K562 (cell line): ENCODE results near the gene TJP2. TPM values are rescaled to one million over a fixed set of nuclear protein-coding genes. Genes with fewer than 3 reads are reported as not detected.

Source experiments
- ATAC-seq: fragments of 200-7000 bp; cut with Tn5 transposase; 3 replicates; pipeline ENCODE4 v1.9.1; 2020; ENCODE audit warnings: moderate library complexity
- BruUV-seq: library from RNA; stranded (reverse); fragments of 400-500 nt; replicated peaks from 2 replicates; lab custom pipeline; 2021; lab: Mats Ljungman, UMichigan
- CTCF ChIA-PET: fragments of 300-600 bp; formaldehyde crosslinking; extraction: SDS; loops from one replicate; lab custom pipeline; 2021; ENCODE audit warnings: low intra/inter-chr PET ratio; lab: Yijun Ruan, JAX
- POLR2A ChIA-PET: fragments of 300-600, 350-650 bp; sonication (Branson Sonifier 250); formaldehyde crosslinking; extraction: SDS; loops from one replicate; lab custom pipeline; 2021; ENCODE audit warnings: antibody characterized with exemption, inconsistent platforms; lab: Yijun Ruan, JAX
- DNase-seq, 4 experiments: peaks; one replicate each; pipeline versions ENCODE4 v3.0.0 to v3.0.0-alpha.2; 2011 to 2018; ENCODE audit warnings: low spot score in 3 of 4, mixed read lengths in 3 of 4; ENCODE audit errors: extremely low read depth in 1 of 4
- FAIRE-seq: peaks from 2 replicates; lab custom pipeline; 2011; peaks lifted over from hg19 to GRCh38; lab: Jason Lieb, UNC
- H2AFZ ChIP-seq: 2 replicates; pipeline ENCODE4 v1.6.0; 2011; ENCODE audit warnings: low read depth, low read length, control low read depth, inconsistent platforms
- H3K27ac ChIP-seq: fragments of 200-600 bp; 3 replicates; pipeline ENCODE4 v1.8.0; 2011; ENCODE audit warnings: low read depth, mild to moderate bottlenecking, control low read depth, inconsistent platforms, low read length, moderate library complexity, mixed read lengths; ENCODE audit errors: extremely low read depth
- H3K27me3 ChIP-seq, 2 experiments: fragments of 300-600 bp in 1 of 2; 2 replicates in 1 of 2; 3 replicates in 1 of 2; pipeline versions ENCODE4 v1.6.0 to v1.8.0; 2011; ENCODE audit warnings: inconsistent platforms in 2 of 2, low read length in 2 of 2, mild to moderate bottlenecking in 1 of 2, mixed read lengths in 1 of 2, moderate library complexity in 1 of 2; ENCODE audit not compliant: control insufficient read depth in 2 of 2, insufficient read depth in 2 of 2
- H3K36me3 ChIP-seq: fragments of 300-600 bp; 3 replicates; pipeline ENCODE4 v1.8.0; 2011; ENCODE audit warnings: mild to moderate bottlenecking, low read length, inconsistent platforms; ENCODE audit not compliant: control insufficient read depth, insufficient read depth
- H3K4me1 ChIP-seq, 2 experiments: fragments of 200-600 bp in 1 of 2; replicated peaks in 1 of 2; 2 replicates in 1 of 2; 3 replicates in 1 of 2; pipeline versions ENCODE4 v1.5.1 to v1.8.0; 2011; ENCODE audit warnings: inconsistent platforms in 2 of 2, low read length in 2 of 2, mild to moderate bottlenecking in 1 of 2, mixed read lengths in 1 of 2, moderate library complexity in 1 of 2; ENCODE audit not compliant: control insufficient read depth in 2 of 2, insufficient read depth in 2 of 2
- H3K4me2 ChIP-seq: 2 replicates; pipeline ENCODE4 v1.6.1; 2011; ENCODE audit warnings: low read length, control low read depth, inconsistent platforms, mixed read lengths; ENCODE audit not compliant: insufficient read depth
- H3K4me3 ChIP-seq: fragments of 200-600 bp; sonication (generic), shearing (Covaris generic); 2 replicates; pipeline ENCODE4 v1.5.1; 2016; ENCODE audit warnings: control low read depth, inconsistent platforms
- H3K79me2 ChIP-seq: fragments of 200-600 bp; 3 replicates; pipeline ENCODE4 v1.8.0; 2011; ENCODE audit warnings: low read length, inconsistent platforms; ENCODE audit not compliant: control insufficient read depth, insufficient read depth
- H3K9ac ChIP-seq, 2 experiments: 2 replicates each; pipeline versions ENCODE4 v1.6.0 to v1.6.1; 2011; ENCODE audit warnings: low read depth in 2 of 2, low read length in 2 of 2, control low read depth in 1 of 2, inconsistent platforms in 1 of 2, mild to moderate bottlenecking in 1 of 2, mixed read lengths in 1 of 2; ENCODE audit not compliant: insufficient read depth in 1 of 2
- H3K9me1 ChIP-seq: one replicate; pipeline ENCODE4 v1.6.0; 2011; ENCODE audit warnings: inconsistent platforms, mild to moderate bottlenecking, low read length, moderate library complexity; ENCODE audit not compliant: control insufficient read depth, insufficient read depth
- H3K9me3 ChIP-seq: replicated peaks from 2 replicates; pipeline ENCODE4 v1.5.1; 2011; ENCODE audit warnings: low read depth, low read length, inconsistent platforms; ENCODE audit not compliant: control insufficient read depth, insufficient read depth
- H4K20me1 ChIP-seq: replicated peaks from 2 replicates; pipeline ENCODE4 v1.6.1; 2011; ENCODE audit warnings: low read length, inconsistent platforms, mixed read lengths; ENCODE audit not compliant: control insufficient read depth, insufficient read depth
- CHCHD3 ChIP-seq: fragments of 250-450 bp; sonication (Bioruptor Pico); IDR thresholded peaks from 2 replicates; pipeline ENCODE4 v2.1.2; 2022; ENCODE audit warnings: mild to moderate bottlenecking
- HIVEP1 ChIP-seq: fragments of 250-450 bp; sonication (Bioruptor Pico); IDR thresholded peaks from 2 replicates; pipeline ENCODE4 v1.4.0; 2020; ENCODE audit warnings: mild to moderate bottlenecking
- MED1 ChIP-seq: sonication (generic); formaldehyde crosslinking; IDR thresholded peaks from 2 replicates; pipeline ENCODE4 v1.8.1; 2023; ENCODE audit warnings: missing genetic modification reagents, borderline replicate concordance
- NFIC ChIP-seq: fragments of 450-650 bp; IDR thresholded peaks from 2 replicates; pipeline ENCODE4 v1.6.1; 2017; ENCODE audit warnings: mild to moderate bottlenecking, inconsistent platforms
- SNRNP70 ChIP-seq: fragments of 200-400 bp; formaldehyde crosslinking; optimal IDR thresholded peaks from 2 replicates; pipeline ENCODE3; 2017; ENCODE audit warnings: low read depth, low read length
- ZNF79 ChIP-seq: fragments of 250-450 bp; sonication (Bioruptor Pico); IDR thresholded peaks from 2 replicates; pipeline ENCODE4 v1.4.0; 2020; ENCODE audit warnings: low read depth, mild to moderate bottlenecking, moderate library complexity
- WGBS: fragments of 100-300 bp; shearing (Covaris generic); methylation state at CpG from one replicate; pipeline ENCODE4 v1.1.6; 2016; ENCODE audit warnings: low coverage, mixed read lengths; ENCODE audit not compliant: insufficient coverage; ENCODE audit errors: missing lambda C conversion rate; 5-methylcytosine and 5-hydroxymethylcytosine counted together
- in situ Hi-C: fragments of 300-500 bp; cut with MboI; formaldehyde crosslinking; loops from 4 replicates; pipeline ENCODE4 v1.15.0; 2018; ENCODE audit warnings: inconsistent platforms, mixed read lengths
- intact Hi-C: fragments of 100-400 bp; cut with micrococcal nuclease; formaldehyde crosslinking; loops from 2 replicates; pipeline ENCODE4 v1.14.2; 2022
- polyA plus RNA-seq, 8 experiments: library from polyadenylated mRNA; depleted of rRNA in 4 of 8; stranded (reverse) in 5 of 8; unstranded in 3 of 8; fragments of >200 nt; fragmentation: Nextera tagmentation in 2 of 8; fragmentation: Illumina TruSeq in 1 of 8; extraction: Ambion mirVana in 2 of 8; extraction: Trizol in 1 of 8; gene quantifications; 2 replicates each; pipeline versions ENCODE4 v1.2.1 to v1.2.3, GENCODE V29; 2011 to 2014; ENCODE audit warnings: inconsistent platforms in 1 of 8, missing spikeins in 1 of 8
- total RNA-seq, 7 experiments: library from RNA; depleted of rRNA in 6 of 7; stranded (reverse); fragments of >200 nt in 6 of 7; fragmentation: Illumina TruSeq in 2 of 7; extraction: Trizol in 2 of 7; gene quantifications; 2 replicates each; pipeline versions ENCODE4 v1.2.1 to v1.2.3, GENCODE V29; 2011 to 2021; ENCODE audit warnings: low replicate concordance in 1 of 7
- TF ChIP-seq, protein P1 (sequence below): sonication (generic); formaldehyde crosslinking; IDR thresholded peaks from 2 replicates; pipeline ENCODE4 v1.8.1; 2023; ENCODE audit warnings: mild to moderate bottlenecking, missing genetic modification reagents
- TF ChIP-seq, protein P2 (sequence below), 2 experiments: fragments of 450-650 bp in 1 of 2; sonication (generic) in 1 of 2; formaldehyde crosslinking in 1 of 2; IDR thresholded peaks in 1 of 2; conservative IDR thresholded peaks in 1 of 2; 2 replicates each; pipeline versions ENCODE4 v1.6.1 to v1.8.1; 2016 to 2023; ENCODE audit warnings: mild to moderate bottlenecking in 2 of 2, moderate library complexity in 2 of 2, inconsistent platforms in 1 of 2, missing genetic modification reagents in 1 of 2
- TF ChIP-seq, protein P3 (sequence below), 3 experiments: fragments of 200-800 bp in 1 of 3; fragments of 250-450 bp in 1 of 3; fragments of 450-650 bp in 1 of 3; sonication (Bioruptor Pico) in 1 of 3; sonication (Bioruptor generic) in 1 of 3; formaldehyde crosslinking in 1 of 3; IDR thresholded peaks; 2 replicates each; pipeline versions ENCODE4 v1.6.1 to v1.8.0; 2016 to 2022; ENCODE audit warnings: mild to moderate bottlenecking in 2 of 3, missing genetic modification characterization in 2 of 3, missing compliant biosample characterization in 1 of 3, moderate library complexity in 1 of 3

TJP2 gene
- total and polyA plus RNA-seq, 9 of the 15 experiments (the other 6 are each of a cell fraction or from before 2014, with no cell fraction given): 4.0 to 24.1 (median 16.8) TPM

DNA sequence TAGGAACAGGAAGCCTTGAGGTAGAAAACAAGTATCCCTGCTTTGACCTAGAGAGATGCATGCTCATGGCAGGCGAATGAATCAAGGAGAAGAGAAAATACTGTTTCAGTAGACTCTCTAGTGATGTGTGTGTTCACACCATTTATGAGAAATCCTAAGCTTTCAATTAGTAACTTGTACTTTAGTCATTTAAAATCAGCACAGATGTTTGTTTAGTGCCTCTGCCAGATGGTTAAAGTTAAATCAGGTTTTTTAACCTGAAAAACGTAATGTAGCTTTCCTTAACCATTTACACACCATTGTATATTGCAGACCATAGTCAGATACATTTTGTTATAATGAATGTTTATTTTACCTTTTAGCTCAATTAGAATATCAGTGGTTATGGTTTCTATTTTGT lies 5.0 kb downstream of the TJP2 start (continued):
- TF ChIP-seq, protein P1, sequence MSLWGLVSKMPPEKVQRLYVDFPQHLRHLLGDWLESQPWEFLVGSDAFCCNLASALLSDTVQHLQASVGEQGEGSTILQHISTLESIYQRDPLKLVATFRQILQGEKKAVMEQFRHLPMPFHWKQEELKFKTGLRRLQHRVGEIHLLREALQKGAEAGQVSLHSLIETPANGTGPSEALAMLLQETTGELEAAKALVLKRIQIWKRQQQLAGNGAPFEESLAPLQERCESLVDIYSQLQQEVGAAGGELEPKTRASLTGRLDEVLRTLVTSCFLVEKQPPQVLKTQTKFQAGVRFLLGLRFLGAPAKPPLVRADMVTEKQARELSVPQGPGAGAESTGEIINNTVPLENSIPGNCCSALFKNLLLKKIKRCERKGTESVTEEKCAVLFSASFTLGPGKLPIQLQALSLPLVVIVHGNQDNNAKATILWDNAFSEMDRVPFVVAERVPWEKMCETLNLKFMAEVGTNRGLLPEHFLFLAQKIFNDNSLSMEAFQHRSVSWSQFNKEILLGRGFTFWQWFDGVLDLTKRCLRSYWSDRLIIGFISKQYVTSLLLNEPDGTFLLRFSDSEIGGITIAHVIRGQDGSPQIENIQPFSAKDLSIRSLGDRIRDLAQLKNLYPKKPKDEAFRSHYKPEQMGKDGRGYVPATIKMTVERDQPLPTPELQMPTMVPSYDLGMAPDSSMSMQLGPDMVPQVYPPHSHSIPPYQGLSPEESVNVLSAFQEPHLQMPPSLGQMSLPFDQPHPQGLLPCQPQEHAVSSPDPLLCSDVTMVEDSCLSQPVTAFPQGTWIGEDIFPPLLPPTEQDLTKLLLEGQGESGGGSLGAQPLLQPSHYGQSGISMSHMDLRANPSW: no peak
- TF ChIP-seq, protein P2, sequence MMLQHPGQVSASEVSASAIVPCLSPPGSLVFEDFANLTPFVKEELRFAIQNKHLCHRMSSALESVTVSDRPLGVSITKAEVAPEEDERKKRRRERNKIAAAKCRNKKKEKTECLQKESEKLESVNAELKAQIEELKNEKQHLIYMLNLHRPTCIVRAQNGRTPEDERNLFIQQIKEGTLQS (IDR thresholded peaks at IDR 0.05): no peak
- TF ChIP-seq, protein P2 (CRISPR knock-in tag; conservative IDR thresholded peaks at IDR 0.05): no peak
- TF ChIP-seq ZNF79 (no peak), MED1 (CRISPR knock-in tag) (no peak)

DNA sequence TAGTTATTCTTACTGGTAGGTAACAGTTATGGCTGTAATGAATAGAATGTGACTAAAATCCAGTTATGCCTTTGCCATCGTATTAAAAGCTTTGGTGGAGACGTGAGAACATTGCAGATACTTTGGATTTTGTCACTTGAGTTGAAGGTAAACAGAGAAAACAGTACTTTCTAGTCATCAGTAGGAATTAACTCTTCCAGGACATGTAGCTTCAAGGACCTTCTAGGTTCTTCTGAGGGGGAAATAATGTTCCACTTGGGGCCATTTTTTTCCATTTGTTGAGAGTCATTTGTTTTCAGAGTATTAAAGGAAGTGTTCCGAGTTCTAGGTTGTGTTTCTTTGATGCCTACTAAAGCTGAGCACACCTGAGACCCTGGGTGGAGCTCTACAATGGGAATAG lies 6.1 kb downstream of the TJP2 start:
- ChIA-PET POLR2A (interaction anchor here (0.9 to 1.4 kb wide), 2 partner anchors 12 to 19 kb away, joined by 3 read pairs; no protein-coding TSS in a partner anchor), CTCF (no interaction called here)
- WGBS: 22% methylated on average over 3 of the region's 3 CpGs
- H3K79me2 ChIP-seq: peaks cover 75% of the 10 kb centered on the region
- H3K9me3 ChIP-seq: no peaks in the 10 kb centered on the region
- H3K9me1 ChIP-seq: no peaks in the 10 kb centered on the region
- H3K27me3 ChIP-seq: no peaks in the 10 kb centered on the region
- H3K36me3 ChIP-seq: 0 out of 3 replicates have a peak, but pooled peaks cover 2% of the 10 kb centered on the region
- in situ Hi-C loops: no loop called here
- no peak overlapping the region for H3K4me3 ChIP-seq
- H3K27ac ChIP-seq: peak overlapping the region; percentile 42
- no peak overlapping the region for H3K4me2 ChIP-seq
- intact Hi-C loops: no loop called here
- ATAC-seq: no peak; the same call in 1 of the 3 replicates
- BruUV-seq: no TSS peak
- peaks cover 15 to 39% of the 10 kb centered on the region in 2 experiments for H3K4me1 ChIP-seq
- peak overlapping the region in 1 of 2 experiments; percentile 20; a peak in 1 of 4 replicates for H3K9ac ChIP-seq
- FAIRE-seq: no peak
- no peak overlapping the region for H2AFZ ChIP-seq
- H4K20me1 ChIP-seq: no peaks in the 10 kb centered on the region
- no peak for DNase-seq
- TF ChIP-seq CHCHD3 (no peak), NFIC (peak; percentile 41; the same call in 1 of the 2 replicates), SNRNP70 (no peak), HIVEP1 (CRISPR knock-in tag) (no peak)
- TF ChIP-seq, protein P3, sequence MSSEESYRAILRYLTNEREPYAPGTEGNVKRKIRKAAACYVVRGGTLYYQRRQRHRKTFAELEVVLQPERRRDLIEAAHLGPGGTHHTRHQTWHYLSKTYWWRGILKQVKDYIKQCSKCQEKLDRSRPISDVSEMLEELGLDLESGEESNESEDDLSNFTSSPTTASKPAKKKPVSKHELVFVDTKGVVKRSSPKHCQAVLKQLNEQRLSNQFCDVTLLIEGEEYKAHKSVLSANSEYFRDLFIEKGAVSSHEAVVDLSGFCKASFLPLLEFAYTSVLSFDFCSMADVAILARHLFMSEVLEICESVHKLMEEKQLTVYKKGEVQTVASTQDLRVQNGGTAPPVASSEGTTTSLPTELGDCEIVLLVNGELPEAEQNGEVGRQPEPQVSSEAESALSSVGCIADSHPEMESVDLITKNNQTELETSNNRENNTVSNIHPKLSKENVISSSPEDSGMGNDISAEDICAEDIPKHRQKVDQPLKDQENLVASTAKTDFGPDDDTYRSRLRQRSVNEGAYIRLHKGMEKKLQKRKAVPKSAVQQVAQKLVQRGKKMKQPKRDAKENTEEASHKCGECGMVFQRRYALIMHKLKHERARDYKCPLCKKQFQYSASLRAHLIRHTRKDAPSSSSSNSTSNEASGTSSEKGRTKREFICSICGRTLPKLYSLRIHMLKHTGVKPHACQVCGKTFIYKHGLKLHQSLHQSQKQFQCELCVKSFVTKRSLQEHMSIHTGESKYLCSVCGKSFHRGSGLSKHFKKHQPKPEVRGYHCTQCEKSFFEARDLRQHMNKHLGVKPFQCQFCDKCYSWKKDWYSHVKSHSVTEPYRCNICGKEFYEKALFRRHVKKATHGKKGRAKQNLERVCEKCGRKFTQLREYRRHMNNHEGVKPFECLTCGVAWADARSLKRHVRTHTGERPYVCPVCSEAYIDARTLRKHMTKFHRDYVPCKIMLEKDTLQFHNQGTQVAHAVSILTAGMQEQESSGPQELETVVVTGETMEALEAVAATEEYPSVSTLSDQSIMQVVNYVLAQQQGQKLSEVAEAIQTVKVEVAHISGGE (CRISPR knock-in tag; IDR thresholded peaks at IDR 0.05): no peak
